ENCODE data around the gene ABCB8.
"Not testable (repeated sequence)": the region's sequence is repeated elsewhere in the genome, so short reads cannot be mapped to it uniquely, and the experiment has no call there.

Gene ABCB8

GRCh38 chr7:151033864-151034249 is 5.6 kb downstream of the ABCB8 start:
- in situ Hi-C loops (cut with MboI; ENCODE audit: low sequenced_read_pairs) = no loop called here

DNA sequence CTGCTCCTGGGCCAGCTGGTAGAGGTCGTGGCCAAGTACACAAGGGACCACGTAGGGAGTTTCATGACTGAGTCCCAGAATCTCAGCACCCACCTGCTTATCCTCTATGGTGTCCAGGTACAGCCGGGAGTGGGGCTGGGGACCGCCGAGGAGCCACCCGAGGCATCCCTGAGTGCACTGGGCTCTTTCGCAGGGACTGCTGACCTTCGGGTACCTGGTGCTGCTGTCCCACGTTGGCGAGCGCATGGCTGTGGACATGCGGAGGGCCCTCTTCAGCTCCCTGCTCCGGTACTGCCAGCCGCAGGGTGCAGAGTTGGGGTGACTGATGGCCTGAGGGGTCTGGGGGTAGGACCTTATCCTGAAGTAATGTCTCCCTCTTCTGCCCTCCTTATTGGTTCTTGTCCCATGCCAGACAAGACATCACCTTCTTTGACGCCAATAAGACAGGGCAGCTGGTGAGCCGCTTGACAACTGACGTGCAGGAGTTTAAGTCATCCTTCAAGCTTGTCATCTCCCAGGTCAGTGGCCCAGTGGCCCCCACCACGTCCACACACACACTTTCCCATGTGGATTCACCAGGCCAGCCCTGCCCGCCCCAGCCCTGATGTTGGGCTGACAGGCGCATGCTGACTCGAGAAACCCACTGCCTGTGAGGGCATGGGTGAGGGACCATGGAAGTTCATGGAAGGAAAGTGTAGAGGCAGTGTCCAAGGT is 6.2 kb downstream of the ABCB8 start:
- in situ Hi-C loops (cut with MboI; ENCODE audit: low sequenced_read_pairs) = no loop called here

DNA sequence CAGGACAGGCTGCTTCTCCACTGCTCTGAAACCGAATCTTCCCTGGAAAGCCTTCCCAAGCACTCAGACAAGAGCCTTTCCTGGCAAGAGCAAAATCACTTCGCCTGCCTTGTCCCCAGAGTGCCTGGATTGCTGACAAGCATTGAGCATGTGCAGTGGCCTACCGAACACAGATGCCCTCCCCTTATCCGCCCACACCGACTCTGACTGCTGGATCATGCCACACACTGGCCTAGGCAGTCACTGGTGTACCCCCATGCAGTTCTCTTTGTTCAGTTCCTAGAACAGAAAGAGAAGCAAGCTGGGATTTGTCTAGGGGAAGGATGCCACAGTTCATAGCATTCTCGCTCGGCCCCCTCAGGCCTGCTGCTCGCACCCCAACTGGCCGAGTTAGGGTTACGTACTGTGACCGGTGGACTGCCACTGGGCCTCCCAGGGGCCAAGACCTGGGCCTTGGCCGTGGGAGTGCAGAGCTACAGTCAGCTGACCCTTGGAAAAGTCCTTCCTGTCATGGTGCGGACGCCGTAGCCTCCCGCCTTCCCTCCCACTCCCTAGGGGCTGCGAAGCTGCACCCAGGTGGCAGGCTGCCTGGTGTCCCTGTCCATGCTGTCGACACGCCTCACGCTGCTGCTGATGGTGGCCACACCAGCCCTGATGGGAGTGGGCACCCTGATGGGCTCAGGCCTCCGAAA is 6.9 kb downstream of the ABCB8 start:
- in situ Hi-C loops (cut with MboI; ENCODE audit: low sequenced_read_pairs) = no loop called here

GRCh38 chr7:151035902-151036301 is 7.7 kb downstream of the ABCB8 start:
- in situ Hi-C loops (cut with MboI; ENCODE audit: low sequenced_read_pairs) = no loop called here

GRCh38 chr7:151038951-151039849 is 10.9 kb downstream of the ABCB8 start:
- in situ Hi-C loops (cut with MboI; ENCODE audit: low sequenced_read_pairs) = no loop called here

GRCh38 chr7:151039850-151040548 is 11.7 kb downstream of the ABCB8 start:
- in situ Hi-C loops (cut with MboI; ENCODE audit: low sequenced_read_pairs) = no loop called here

- in situ Hi-C loops (cut with MboI; ENCODE audit: low sequenced_read_pairs) = no loop called here
Observed at GRCh38 chr7:151040616-151041375, 12.5 kb downstream of the ABCB8 start.

DNA sequence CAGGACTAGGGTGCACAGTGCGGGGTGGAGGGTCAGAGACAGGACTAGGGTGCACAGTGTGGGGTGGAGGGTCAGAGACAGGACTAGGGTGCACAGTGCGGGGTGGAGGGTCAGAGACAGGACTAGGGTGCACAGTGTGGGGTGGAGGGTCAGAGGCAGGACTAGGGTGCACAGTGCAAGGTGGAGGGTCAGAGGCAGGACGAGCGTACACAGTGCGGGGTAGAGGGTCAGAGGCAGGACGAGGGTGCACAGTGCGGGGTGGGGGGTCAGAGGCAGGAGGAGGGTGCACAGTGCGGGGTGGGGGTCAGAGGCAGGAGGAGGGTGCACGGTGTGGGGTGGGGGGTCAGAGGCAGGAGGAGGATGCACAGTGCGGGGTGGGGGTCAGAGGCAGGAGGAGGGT is 15.2 kb downstream of the ABCB8 start:
- in situ Hi-C loops (cut with MboI; ENCODE audit: low sequenced_read_pairs) = not testable (repeated sequence)

DNA sequence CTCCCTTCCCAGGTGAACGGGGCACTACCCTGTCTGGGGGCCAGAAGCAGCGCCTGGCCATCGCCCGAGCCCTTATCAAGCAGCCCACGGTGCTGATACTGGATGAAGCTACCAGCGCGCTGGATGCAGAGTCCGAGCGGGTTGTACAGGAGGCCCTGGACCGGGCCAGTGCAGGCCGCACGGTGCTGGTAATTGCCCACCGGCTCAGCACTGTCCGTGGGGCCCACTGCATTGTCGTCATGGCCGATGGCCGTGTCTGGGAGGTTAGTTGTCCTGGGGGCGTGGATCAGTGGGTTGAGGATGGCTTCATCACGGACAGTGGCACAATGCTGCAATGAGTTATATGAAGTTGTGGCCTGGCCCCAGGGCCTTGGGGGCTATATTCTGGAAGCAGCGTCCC is 15.7 kb downstream of the ABCB8 start:
- in situ Hi-C loops (cut with MboI; ENCODE audit: low sequenced_read_pairs) = no loop called here

- in situ Hi-C loops (cut with MboI; ENCODE audit: low sequenced_read_pairs) = no loop called here
Observed at GRCh38 chr7:151045262-151045661, 17.0 kb downstream of the ABCB8 start.

DNA sequence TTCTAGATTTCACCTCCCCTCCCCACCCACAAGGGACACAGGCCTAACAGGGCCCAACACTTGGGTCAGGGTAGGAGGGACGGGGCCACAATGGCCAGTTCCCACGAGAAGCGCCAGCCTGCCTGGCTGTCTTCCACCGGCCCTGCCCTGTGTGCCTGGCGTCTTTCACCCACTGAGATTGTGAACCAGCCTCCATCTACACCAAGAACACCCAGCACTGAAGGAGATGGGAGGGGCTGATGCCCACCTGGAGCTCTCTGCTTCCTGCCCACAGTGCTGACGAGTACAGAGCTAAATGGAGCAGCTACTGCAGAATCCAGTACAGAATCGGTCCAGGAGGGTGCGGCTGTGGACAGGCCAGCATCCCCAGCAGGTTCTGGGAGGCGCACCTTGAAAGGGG is 17.7 kb downstream of the ABCB8 start:
- in situ Hi-C loops (cut with MboI; ENCODE audit: low sequenced_read_pairs) = no loop called here

DNA sequence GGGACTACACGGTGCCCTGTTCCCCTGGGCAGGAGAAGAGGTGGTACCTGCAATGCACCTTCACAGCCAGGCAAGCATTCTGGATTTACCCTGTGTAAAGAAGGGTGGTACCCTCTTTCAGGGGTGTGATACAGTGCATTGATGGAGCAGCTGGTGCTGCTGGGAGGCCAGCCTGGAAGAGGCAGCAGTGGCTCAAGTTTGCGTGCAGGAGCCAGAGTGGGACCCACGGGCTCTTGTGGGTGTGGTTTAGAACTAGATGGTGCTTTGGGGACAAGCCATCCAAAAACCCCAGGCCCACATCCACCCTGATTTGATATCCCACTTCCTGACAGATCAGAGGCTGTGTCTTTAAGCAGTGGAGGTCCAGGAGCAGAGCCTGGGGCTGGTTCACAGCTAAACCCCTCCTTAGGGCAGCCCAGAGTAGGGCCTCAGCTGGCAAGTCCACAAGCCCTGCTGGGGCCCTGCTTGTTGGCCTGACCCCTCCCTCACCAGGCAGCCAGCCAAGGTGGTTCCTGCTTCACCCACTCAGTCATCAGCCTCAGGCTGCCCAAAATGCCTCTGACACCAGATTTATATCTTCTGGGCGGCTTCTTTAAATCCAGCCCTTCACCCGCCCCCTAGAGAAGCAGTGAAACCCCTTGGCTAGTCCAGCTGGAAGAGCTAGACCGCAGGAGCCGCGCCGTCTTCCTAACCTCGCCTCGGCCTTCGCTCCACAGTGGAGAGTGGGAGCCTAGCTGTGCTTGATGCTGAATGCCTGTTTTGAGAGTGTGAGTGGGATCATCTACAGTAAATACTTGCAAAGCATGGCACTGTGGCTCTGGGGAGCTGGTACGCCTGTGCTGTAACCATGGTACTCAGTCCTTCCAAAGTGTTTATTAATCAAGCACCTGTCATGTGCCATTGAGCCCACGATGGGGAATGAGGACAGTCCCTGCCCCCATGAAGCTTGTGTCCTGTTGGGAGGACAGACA is 18.6 kb downstream of the ABCB8 start:
- in situ Hi-C loops (cut with MboI; ENCODE audit: low sequenced_read_pairs) = no loop called here

DNA sequence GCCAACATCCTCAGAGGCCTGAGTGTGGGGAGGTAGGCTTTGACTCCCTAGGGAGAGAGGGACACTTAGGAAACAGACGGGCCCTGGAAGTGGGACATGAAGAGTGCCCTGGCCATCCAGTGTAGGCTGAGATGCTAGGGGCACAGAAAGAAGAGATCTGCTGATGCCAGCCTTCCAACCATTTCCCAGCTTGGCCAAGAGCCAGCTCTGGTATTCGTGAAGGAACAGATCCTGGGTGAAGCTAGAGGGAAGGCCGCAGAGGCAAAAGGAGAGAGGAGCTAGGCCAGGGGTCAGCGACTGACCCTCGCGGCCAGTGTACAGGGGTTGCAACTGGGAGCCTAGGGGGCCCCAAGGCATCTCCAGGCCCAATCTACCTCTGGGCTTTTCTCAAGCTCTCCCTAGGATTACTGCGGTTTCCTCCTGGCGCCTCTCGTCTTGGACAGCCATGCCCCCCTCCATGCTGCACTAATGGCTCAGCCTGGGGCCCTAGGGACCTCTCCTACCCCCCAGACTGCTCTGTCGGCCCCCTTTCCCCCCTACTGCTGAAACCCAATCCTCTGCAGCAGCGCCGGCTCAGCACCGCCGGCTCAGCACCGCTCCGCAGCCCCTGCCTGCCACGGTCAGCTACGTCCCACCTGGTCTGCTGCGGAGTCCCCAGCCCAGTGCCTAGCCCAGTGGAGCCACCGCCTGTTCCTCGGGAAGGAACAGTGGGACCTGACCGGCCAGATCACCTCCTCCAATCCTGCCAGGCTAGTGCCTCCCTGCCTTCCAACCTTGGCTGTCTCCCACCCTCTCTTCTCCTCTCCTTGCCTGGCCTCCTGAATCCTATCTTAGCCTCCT is 19.9 kb downstream of the ABCB8 start, which contains the start of gene ASIC3:
ASIC3 (plus strand) TSS at position 556 of the 840 bp plus-strand sequence. CDS start 355 bp downstream, outside the sequence.
- in situ Hi-C loops (cut with MboI; ENCODE audit: low sequenced_read_pairs) = no loop called here

DNA sequence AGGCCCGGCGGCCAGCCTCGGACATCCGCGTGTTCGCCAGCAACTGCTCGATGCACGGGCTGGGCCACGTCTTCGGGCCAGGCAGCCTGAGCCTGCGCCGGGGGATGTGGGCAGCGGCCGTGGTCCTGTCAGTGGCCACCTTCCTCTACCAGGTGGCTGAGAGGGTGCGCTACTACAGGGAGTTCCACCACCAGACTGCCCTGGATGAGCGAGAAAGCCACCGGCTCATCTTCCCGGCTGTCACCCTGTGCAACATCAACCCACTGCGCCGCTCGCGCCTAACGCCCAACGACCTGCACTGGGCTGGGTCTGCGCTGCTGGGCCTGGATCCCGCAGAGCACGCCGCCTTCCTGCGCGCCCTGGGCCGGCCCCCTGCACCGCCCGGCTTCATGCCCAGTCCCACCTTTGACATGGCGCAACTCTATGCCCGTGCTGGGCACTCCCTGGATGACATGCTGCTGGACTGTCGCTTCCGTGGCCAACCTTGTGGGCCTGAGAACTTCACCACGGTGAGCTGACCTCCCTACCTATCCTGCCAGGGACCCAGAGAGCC is 20.7 kb downstream of the ABCB8 start:
- in situ Hi-C loops (cut with MboI; ENCODE audit: low sequenced_read_pairs) = no loop called here

GRCh38 chr7:151051108-151051507 is 22.9 kb downstream of the ABCB8 start:
- in situ Hi-C loops (cut with MboI; ENCODE audit: low sequenced_read_pairs) = no loop called here

- in situ Hi-C loops (cut with MboI; ENCODE audit: low sequenced_read_pairs) = no loop called here
Observed at GRCh38 chr7:151053096-151053495, 24.8 kb downstream of the ABCB8 start.

DNA sequence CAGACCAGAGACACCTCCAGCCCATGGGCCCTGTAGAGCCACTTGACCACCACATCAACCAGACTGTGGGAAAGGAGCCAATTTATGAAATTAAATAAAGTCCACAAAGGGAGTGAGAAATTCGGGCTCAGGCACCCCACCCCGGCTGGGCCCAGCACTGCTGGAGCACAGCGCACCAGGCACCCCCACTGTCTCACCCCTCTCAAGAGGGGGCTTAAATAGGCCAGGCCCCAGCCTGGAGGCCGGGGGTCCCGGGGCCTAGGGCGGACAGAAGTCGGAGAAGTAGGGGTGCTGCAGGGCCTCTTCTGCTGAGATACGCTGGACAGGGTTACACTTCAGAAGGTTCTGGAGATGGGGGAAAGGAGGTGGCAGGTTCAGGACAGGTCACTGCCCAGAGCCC is 25.5 kb downstream of the ABCB8 start:
- in situ Hi-C loops (cut with MboI; ENCODE audit: low sequenced_read_pairs) = no loop called here

GRCh38 chr7:151056283-151056665 is 28.0 kb downstream of the ABCB8 start:
- in situ Hi-C loops (cut with MboI; ENCODE audit: low sequenced_read_pairs) = no loop called here

All from HL-60/S4 treated with retinoic acid at 250 ng/mL for 4 days and 3 days (cell line).